Esophagus muscularis mucosa (tissue), 4 donors: ENCODE measurements around the gene C22orf42. TPM values are rescaled to one million over a fixed set of nuclear protein-coding genes. Genes with fewer than 3 reads are reported as not detected.

ENCODE experiments used
- DNase-seq: peaks from one replicate; pipeline ENCODE4 v3.0.0-alpha.2; 2017; ENCODE audit errors: extremely low spot score
- H3K27ac ChIP-seq, 4 donors: fragments of 200-600 bp; sonication (generic); replicated peaks in 1 of 4; 1 replicate in 3 of 4; 2 replicates in 1 of 4; pipeline ENCODE4 v1.5.1; 2016 to 2019; ENCODE audit warnings: mild to moderate bottlenecking in 1 of 4
- H3K27me3 ChIP-seq, 4 donors: fragments of 200-600 bp; sonication (generic); one replicate each; pipeline versions ENCODE4 v1.5.1 to v1.6.0; 2016 to 2019
- H3K36me3 ChIP-seq, 4 donors: fragments of 200-600 bp; sonication (generic); one replicate each; pipeline ENCODE4 v1.5.1; 2016 to 2019
- H3K4me1 ChIP-seq, 4 donors: fragments of 200-600 bp; sonication (generic); one replicate each; pipeline ENCODE4 v1.5.1; 2016 to 2019
- H3K4me3 ChIP-seq, 4 donors: fragments of 200-600 bp; sonication (generic); 1 replicate in 2 of 4; 2 replicates in 2 of 4; pipeline ENCODE4 v1.5.1; 2016 to 2019; ENCODE audit warnings: mild to moderate bottlenecking in 4 of 4, moderate library complexity in 1 of 4
- H3K9me3 ChIP-seq, 4 donors: fragments of 200-600 bp; sonication (generic); 1 replicate in 3 of 4; 2 replicates in 1 of 4; pipeline ENCODE4 v1.5.1; 2016 to 2019
- EP300 ChIP-seq: sonication (generic); formaldehyde crosslinking; IDR thresholded peaks from one replicate; pipeline ENCODE4 v1.6.1; 2017; ENCODE audit warnings: antibody characterized with exemption
- POLR2A ChIP-seq: fragments of 450-650 bp; IDR thresholded peaks from one replicate; pipeline ENCODE4 v1.6.1; 2017; ENCODE audit warnings: antibody characterized with exemption, moderate library complexity, mild to moderate bottlenecking, low read depth
- POLR2AphosphoS5 ChIP-seq, 2 donors: sonication (generic); formaldehyde crosslinking; IDR thresholded peaks; one replicate each; pipeline ENCODE4 v1.6.1; 2017; ENCODE audit warnings: antibody characterized with exemption in 2 of 2
- WGBS: methylation state at CpG from one replicate; pipeline ENCODE4 v1.1.5; 2018; 5-methylcytosine and 5-hydroxymethylcytosine counted together
- intact Hi-C: fragments of 100-400 bp; cut with DNase I; formaldehyde crosslinking; loops from one replicate; pipeline ENCODE4 v1.15.1; 2023
- total RNA-seq, 4 donors: library from RNA; depleted of rRNA; stranded (reverse); fragments of >200 nt; gene quantifications; one replicate each; pipeline versions ENCODE4 v1.1.0 to v1.2.1, GENCODE V29; 2016
- TF ChIP-seq, protein P1 (sequence below), 3 experiments: fragments of 200-600 bp in 2 of 3; fragments of 450-650 bp in 1 of 3; sonication (generic) in 2 of 3; IDR thresholded peaks; one replicate each; pipeline ENCODE4 v1.5.1; 2017 to 2019; ENCODE audit warnings: antibody characterized with exemption in 3 of 3, mild to moderate bottlenecking in 2 of 3, moderate library complexity in 1 of 3

C22orf42 gene, protein sequence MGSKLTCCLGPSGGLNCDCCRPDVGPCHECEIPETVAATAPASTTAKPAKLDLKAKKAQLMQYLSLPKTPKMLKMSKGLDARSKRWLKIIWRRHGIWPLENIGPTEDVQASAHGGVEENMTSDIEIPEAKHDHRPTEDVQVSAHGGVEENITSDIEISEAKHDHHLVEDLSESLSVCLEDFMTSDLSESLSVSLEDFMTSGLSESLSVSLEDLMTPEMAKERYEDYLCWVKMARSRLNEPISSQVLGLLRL
- total RNA-seq, result under 1 TPM in 1 of 4 donors, not detected in 3; 0.26 TPM

- Histone ChIP-seq H3K4me1 (no peaks in the 10 kb centered on the region), H3K27ac (no peak within 1 kb of the TSS), H3K27me3 (peaks cover 0 to 35% (median 2%) of the 10 kb centered on the region in 4 donors), H3K4me3 (no peak within 1 kb of the TSS), H3K9me3 (no peaks in the 10 kb centered on the region), H3K36me3 (no peaks in the 10 kb centered on the region)
- intact Hi-C loops, result no loop called here
- WGBS, result 90% methylated on average over 7 of the region's 12 CpGs
- TF ChIP-seq EP300, result no peak
- TF ChIP-seq POLR2A, result no peak
- TF ChIP-seq, protein P1, sequence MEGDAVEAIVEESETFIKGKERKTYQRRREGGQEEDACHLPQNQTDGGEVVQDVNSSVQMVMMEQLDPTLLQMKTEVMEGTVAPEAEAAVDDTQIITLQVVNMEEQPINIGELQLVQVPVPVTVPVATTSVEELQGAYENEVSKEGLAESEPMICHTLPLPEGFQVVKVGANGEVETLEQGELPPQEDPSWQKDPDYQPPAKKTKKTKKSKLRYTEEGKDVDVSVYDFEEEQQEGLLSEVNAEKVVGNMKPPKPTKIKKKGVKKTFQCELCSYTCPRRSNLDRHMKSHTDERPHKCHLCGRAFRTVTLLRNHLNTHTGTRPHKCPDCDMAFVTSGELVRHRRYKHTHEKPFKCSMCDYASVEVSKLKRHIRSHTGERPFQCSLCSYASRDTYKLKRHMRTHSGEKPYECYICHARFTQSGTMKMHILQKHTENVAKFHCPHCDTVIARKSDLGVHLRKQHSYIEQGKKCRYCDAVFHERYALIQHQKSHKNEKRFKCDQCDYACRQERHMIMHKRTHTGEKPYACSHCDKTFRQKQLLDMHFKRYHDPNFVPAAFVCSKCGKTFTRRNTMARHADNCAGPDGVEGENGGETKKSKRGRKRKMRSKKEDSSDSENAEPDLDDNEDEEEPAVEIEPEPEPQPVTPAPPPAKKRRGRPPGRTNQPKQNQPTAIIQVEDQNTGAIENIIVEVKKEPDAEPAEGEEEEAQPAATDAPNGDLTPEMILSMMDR (IDR thresholded peaks at IDR 0.05), result no peak
- TF ChIP-seq POLR2AphosphoS5 (IDR thresholded peaks at IDR 0.05), result no peak
- DNase-seq, result peak; percentile 77
Measured at GRCh38 chr22:32158712-32159533, at the start of gene C22orf42. Gene C22orf42 (minus strand): TSS chr22:32159303. CDS start chr22:32159215, 88 bp downstream.

GRCh38 chr22:32208681-32209080 lies 49.6 kb upstream of the C22orf42 start:
- H3K4me1 ChIP-seq, result peaks cover 0 to 9% (median 4%) of the 10 kb centered on the region in 4 donors
- H3K4me3 ChIP-seq, result no peak overlapping the region
- TF ChIP-seq, protein P1 (IDR thresholded peaks at IDR 0.05), result no peak
- TF ChIP-seq POLR2AphosphoS5 (IDR thresholded peaks at IDR 0.05) (no peak), POLR2A (no peak), EP300 (no peak)
- DNase-seq, result no peak
- H3K27me3 ChIP-seq, result peaks cover 0 to 38% (median 0%) of the 10 kb centered on the region in 4 donors
- H3K36me3 ChIP-seq, result no peaks in the 10 kb centered on the region
- H3K27ac ChIP-seq, result no peak overlapping the region
- WGBS, result 93% methylated on average over 2 of the region's 3 CpGs
- H3K9me3 ChIP-seq, result no peaks in the 10 kb centered on the region
- intact Hi-C loops, result no loop called here

DNA sequence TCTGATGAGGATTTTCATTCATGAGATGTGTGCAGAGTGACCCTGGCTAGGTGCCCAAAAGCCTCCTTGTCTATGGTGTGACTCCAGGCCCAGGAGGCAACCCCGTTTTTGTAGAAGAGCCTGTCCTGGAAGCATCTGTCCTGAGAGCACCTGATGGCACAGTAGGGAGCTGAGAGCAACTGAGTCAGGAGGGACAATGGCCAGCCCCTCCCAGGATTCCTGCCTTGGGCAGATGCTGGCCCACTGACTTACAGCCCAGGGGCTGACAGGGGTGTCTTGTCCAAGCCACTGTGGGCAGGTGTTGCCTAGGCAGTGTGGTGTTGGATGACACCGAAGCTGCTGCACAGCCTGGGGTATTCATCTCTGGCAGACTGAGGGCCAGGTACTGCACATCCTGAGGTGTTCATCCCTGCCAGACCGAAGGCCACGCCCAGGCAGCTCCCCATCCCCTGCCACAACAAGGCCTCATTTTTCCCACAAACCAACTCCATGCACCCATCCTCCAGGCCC lies 48.9 kb upstream of the C22orf42 start:
- Histone ChIP-seq H3K27me3 (peaks cover 0 to 45% (median 0%) of the 10 kb centered on the region in 4 donors), H3K27ac (no peak overlapping the region), H3K36me3 (no peaks in the 10 kb centered on the region), H3K4me3 (no peak overlapping the region), H3K9me3 (no peaks in the 10 kb centered on the region), H3K4me1 (peaks cover 4 to 15% (median 10%) of the 10 kb centered on the region in 4 donors)
- DNase-seq, result peak; percentile 88
- intact Hi-C loops, result no loop called here
- TF ChIP-seq, protein P1 (IDR thresholded peaks at IDR 0.05), result no peak
- TF ChIP-seq EP300 (no peak), POLR2A (no peak), POLR2AphosphoS5 (IDR thresholded peaks at IDR 0.05) (no peak)
- WGBS, result 100% methylated on average over 2 of the region's 4 CpGs

DNA sequence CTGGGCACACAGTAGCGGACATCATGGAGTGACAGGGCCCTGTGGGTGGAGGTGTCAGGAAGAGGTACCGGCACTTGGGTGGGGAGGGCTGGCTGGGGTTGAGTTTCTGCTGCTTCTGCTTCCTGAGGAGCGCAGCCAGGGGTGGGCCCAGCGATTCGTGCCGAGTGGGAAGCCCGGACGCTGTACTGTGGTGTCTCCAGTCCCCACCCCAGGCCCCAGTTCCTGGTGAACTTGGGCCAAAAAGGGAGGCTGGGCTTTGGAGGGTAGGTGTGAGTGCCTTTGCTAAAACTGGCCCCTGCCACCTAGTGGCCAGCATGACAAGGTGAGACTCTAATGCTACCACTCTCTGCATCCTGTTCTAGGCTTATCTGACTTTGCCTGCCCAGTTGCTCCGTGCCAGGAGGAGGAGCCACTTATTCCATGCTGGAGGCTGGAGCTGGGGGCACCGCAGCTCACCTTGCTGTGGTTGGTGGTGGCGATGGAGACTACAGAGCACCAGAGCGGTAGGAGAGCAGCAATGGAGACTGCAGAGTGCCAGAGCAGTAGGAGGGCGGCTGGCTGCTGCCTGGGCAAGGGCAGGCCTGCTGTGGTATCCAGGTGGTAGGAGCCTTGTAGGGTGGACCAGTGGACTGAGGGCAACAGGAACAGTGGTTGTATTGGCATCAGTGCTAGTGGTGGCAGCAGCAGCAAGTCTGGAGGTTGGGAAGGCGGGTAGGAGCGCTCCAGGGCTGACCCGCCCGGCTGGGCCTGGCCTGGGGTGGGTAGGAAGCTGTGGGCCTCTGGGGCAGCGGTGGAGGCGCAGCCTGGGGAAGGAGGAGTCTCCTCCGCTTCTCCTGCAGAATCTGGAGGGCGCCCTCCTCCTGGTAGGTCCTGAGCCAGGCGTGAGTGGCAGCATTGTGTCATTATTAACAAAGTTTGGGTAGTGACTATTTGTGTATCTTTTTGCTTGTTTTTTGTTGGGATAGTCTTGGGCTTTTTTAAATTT lies 48.0 kb upstream of the C22orf42 start:
- Histone ChIP-seq H3K9me3 (no peaks in the 10 kb centered on the region), H3K4me3 (no peak overlapping the region), H3K4me1 (peaks cover 10 to 24% (median 17%) of the 10 kb centered on the region in 4 donors), H3K27me3 (peaks cover 0 to 46% (median 0%) of the 10 kb centered on the region in 4 donors), H3K36me3 (no peaks in the 10 kb centered on the region), H3K27ac (no peak overlapping the region)
- TF ChIP-seq POLR2A (no peak), POLR2AphosphoS5 (IDR thresholded peaks at IDR 0.05) (no peak), EP300 (no peak)
- TF ChIP-seq, protein P1 (IDR thresholded peaks at IDR 0.05), result peak in 2 of 3 experiments; percentile 17 to 36
- peak; percentile 79 for DNase-seq
- intact Hi-C loops, result no loop called here
- 83% methylated on average over 19 of the region's 22 CpGs for WGBS
